Colonic mucosa (tissue), 4 donors: Measurements from ENCODE around the gene LHX3. TPM values are rescaled to one million over a fixed set of nuclear protein-coding genes. Genes with fewer than 3 reads are reported as not detected.

Experiments used
- DNase-seq: peaks from one replicate; pipeline ENCODE4 v3.0.0-alpha.2; 2020
- H3K27ac ChIP-seq: fragments of 200-600 bp; one replicate; pipeline ENCODE4 v1.8.0; 2021
- H3K27me3 ChIP-seq: fragments of 200-600 bp; one replicate; pipeline ENCODE4 v1.8.0; 2021
- H3K36me3 ChIP-seq: fragments of 200-600 bp; one replicate; pipeline ENCODE4 v1.8.0; 2021
- H3K4me1 ChIP-seq: fragments of 200-600 bp; one replicate; pipeline ENCODE4 v1.8.0; 2021; ENCODE audit warnings: mild to moderate bottlenecking
- H3K4me3 ChIP-seq: fragments of 200-600 bp; one replicate; pipeline ENCODE4 v1.8.0; 2021
- H3K9ac ChIP-seq, 2 donors: one replicate each; pipeline ENCODE4 v1.7.0; 2013; ENCODE audit warnings: control low read depth in 2 of 2, low read depth in 2 of 2, low read length in 2 of 2
- H3K9me3 ChIP-seq: fragments of 200-600 bp; one replicate; pipeline ENCODE4 v1.8.0; 2021
- CTCF ChIP-seq: fragments of 200-600 bp; IDR thresholded peaks from one replicate; pipeline ENCODE4 v1.8.0; 2022; ENCODE audit warnings: antibody characterized with exemption, mild to moderate bottlenecking
- intact Hi-C: fragments of 100-400 bp; cut with DNase I; formaldehyde crosslinking; loops from one replicate; pipeline ENCODE4 v1.14.1; 2022
- total RNA-seq, 2 donors: library from RNA; stranded (reverse); fragmentation: NEBNext Ultra II Directional in 1 of 2; extraction: Animal tissue kit (Norgen Biotek cat#: 25700) in 1 of 2; gene quantifications; one replicate each; pipeline ENCODE4 v1.2.1, GENCODE V29; 2021
- donor health status: healthy.
- donor health status: DM: no; HTN: no; CAD: no.
- donor health status: DM: no; HTN: no; CAD: no.

LHX3 gene
- total RNA-seq, 2 donors from 2014 or later, result not detected

- peaks cover 42% of the 10 kb centered on the region for H3K27me3 ChIP-seq
- H3K9ac ChIP-seq, result no peak overlapping the region
- H3K4me3 ChIP-seq, result no peak overlapping the region
- H3K27ac ChIP-seq, result no peak overlapping the region
- H3K36me3 ChIP-seq, result no peaks in the 10 kb centered on the region
- TF ChIP-seq CTCF, result no peak
- no peaks in the 10 kb centered on the region for H3K4me1 ChIP-seq
- H3K9me3 ChIP-seq, result no peaks in the 10 kb centered on the region
- DNase-seq, result no peak
- intact Hi-C loops, result no loop called here
Observed at GRCh38 chr9:136190237-136190601, 14.7 kb downstream of the LHX3 start.

GRCh38 chr9:136189394-136190236 lies 15.3 kb downstream of the LHX3 start:
- no peak overlapping the region for H3K9ac ChIP-seq
- no peaks in the 10 kb centered on the region for H3K9me3 ChIP-seq
- DNase-seq, result no peak
- H3K36me3 ChIP-seq, result no peaks in the 10 kb centered on the region
- no peak overlapping the region for H3K27ac ChIP-seq
- intact Hi-C loops, result no loop called here
- TF ChIP-seq CTCF, result no peak
- H3K4me3 ChIP-seq, result no peak overlapping the region
- peaks cover 39% of the 10 kb centered on the region for H3K27me3 ChIP-seq
- no peaks in the 10 kb centered on the region for H3K4me1 ChIP-seq

GRCh38 chr9:136187683-136188586 lies 17.0 kb downstream of the LHX3 start:
- Histone ChIP-seq H3K27me3 (peaks cover 23% of the 10 kb centered on the region), H3K9ac (no peak overlapping the region), H3K4me1 (no peaks in the 10 kb centered on the region), H3K36me3 (no peaks in the 10 kb centered on the region), H3K4me3 (no peak overlapping the region), H3K9me3 (no peaks in the 10 kb centered on the region), H3K27ac (no peak overlapping the region)
- no peak for TF ChIP-seq CTCF
- intact Hi-C loops, result no loop called here
- DNase-seq, result no peak

- TF ChIP-seq CTCF, result no peak
- intact Hi-C loops, result no loop called here
- no peak for DNase-seq
- no peak overlapping the region for H3K27ac ChIP-seq
- no peak overlapping the region for H3K9ac ChIP-seq
- no peak overlapping the region for H3K4me3 ChIP-seq
- H3K36me3 ChIP-seq, result no peaks in the 10 kb centered on the region
- peaks cover 16% of the 10 kb centered on the region for H3K27me3 ChIP-seq
- no peaks in the 10 kb centered on the region for H3K4me1 ChIP-seq
- no peaks in the 10 kb centered on the region for H3K9me3 ChIP-seq
Observed at GRCh38 chr9:136187197-136187596, 17.7 kb downstream of the LHX3 start.

GRCh38 chr9:136186386-136186785 lies 18.5 kb downstream of the LHX3 start:
- no peaks in the 10 kb centered on the region for H3K4me1 ChIP-seq
- no peak for TF ChIP-seq CTCF
- no peak overlapping the region for H3K27ac ChIP-seq
- intact Hi-C loops, result no loop called here
- no peak overlapping the region for H3K9ac ChIP-seq
- no peaks in the 10 kb centered on the region for H3K36me3 ChIP-seq
- no peak overlapping the region for H3K4me3 ChIP-seq
- H3K9me3 ChIP-seq, result no peaks in the 10 kb centered on the region
- no peak for DNase-seq
- peaks cover 8% of the 10 kb centered on the region for H3K27me3 ChIP-seq
